Transverse colon (tissue), 4 donors: ENCODE data around the gene PTGES3L. TPM values are rescaled to one million over a fixed set of nuclear protein-coding genes. Genes with fewer than 3 reads are reported as not detected.
"Not testable (repeated sequence)": the region's sequence is repeated elsewhere in the genome, so short reads cannot be mapped to it uniquely, and the experiment has no call there.

ENCODE experiments used
- DNase-seq: peaks from one replicate; pipeline ENCODE4 v3.0.0-alpha.2; 2019
- H3K27ac ChIP-seq, 4 donors: fragments of 200-600 bp; sonication (generic); 2 replicates each; pipeline ENCODE4 v1.5.1; 2016 to 2018; ENCODE audit warnings: inconsistent platforms in 4 of 4
- H3K27me3 ChIP-seq: fragments of 200-600 bp; sonication (generic); 2 replicates; pipeline ENCODE4 v1.5.1; 2017; ENCODE audit warnings: inconsistent platforms
- H3K36me3 ChIP-seq, 4 donors: fragments of 200-600 bp; sonication (generic); 2 replicates each; pipeline ENCODE4 v1.5.1; 2017 to 2019; ENCODE audit warnings: inconsistent platforms in 4 of 4
- H3K4me1 ChIP-seq, 4 donors: fragments of 200-600 bp; sonication (generic); 2 replicates each; pipeline ENCODE4 v1.5.1; 2017 to 2020; ENCODE audit warnings: inconsistent platforms in 4 of 4
- H3K4me3 ChIP-seq, 4 donors: fragments of 200-600 bp; sonication (generic); 1 replicate in 1 of 4; 2 replicates in 3 of 4; pipeline versions ENCODE4 v1.5.1 to v1.6.1; 2017 to 2019; ENCODE audit warnings: inconsistent platforms in 4 of 4
- H3K9me3 ChIP-seq, 2 donors: fragments of 200-600 bp; sonication (generic); 2 replicates each; pipeline ENCODE4 v1.5.1; 2017 to 2019; ENCODE audit warnings: inconsistent platforms in 2 of 2
- CTCF ChIP-seq, 5 experiments: fragments of 200-600 bp in 3 of 5; fragments of 450-650 bp in 2 of 5; sonication (generic) in 3 of 5; IDR thresholded peaks; 1 replicate in 2 of 5; 2 replicates in 3 of 5; pipeline ENCODE4 v1.5.1; 2016 to 2017; ENCODE audit warnings: antibody characterized with exemption in 5 of 5, inconsistent platforms in 3 of 5, mild to moderate bottlenecking in 2 of 5, moderate library complexity in 1 of 5
- EP300 ChIP-seq: sonication (generic); formaldehyde crosslinking; IDR thresholded peaks from one replicate; pipeline ENCODE4 v1.6.1; 2017; ENCODE audit warnings: antibody characterized with exemption, low read depth
- POLR2A ChIP-seq: fragments of 450-650 bp; IDR thresholded peaks from one replicate; pipeline ENCODE4 v1.6.1; 2016; ENCODE audit warnings: antibody characterized with exemption, mild to moderate bottlenecking, moderate library complexity
- POLR2AphosphoS5 ChIP-seq, 3 donors: sonication (generic); formaldehyde crosslinking; IDR thresholded peaks; one replicate each; pipeline ENCODE4 v1.6.1; 2016; ENCODE audit warnings: antibody characterized with exemption in 3 of 3
- WGBS, 2 donors: methylation state at CpG; one replicate each; pipeline ENCODE4 v1.1.5; 2018; ENCODE audit warnings: low coverage in 1 of 2; 5-methylcytosine and 5-hydroxymethylcytosine counted together
- in situ Hi-C, 4 donors: fragments of 200-750 bp; cut with MboI; loops; one replicate each; pipeline versions ENCODE4 v1.15.0 to v1.15.1; 2017; ENCODE audit warnings: low sequenced_read_pairs in 3 of 4, low pct_ligation_motif_present in 1 of 4, low pct_unique_long_range_greater_than_20kb in 1 of 4
- intact Hi-C: fragments of 100-400 bp; cut with DNase I; formaldehyde crosslinking; loops from one replicate; pipeline ENCODE4 v1.15.1; 2023; ENCODE audit warnings: low total_unique reads
- total RNA-seq, 4 donors: library from RNA; depleted of rRNA; stranded (reverse); fragments of >200 nt; gene quantifications; one replicate each; pipeline ENCODE4 v1.1.0, GENCODE V29; 2016

The PTGES3L gene
- total RNA-seq, 4 donors from 2014 or later: 3.4 to 8.3 (median 5.1) TPM; not detected in 1

GRCh38 chr17:43003542-43004172 lies 23.8 kb upstream of the PTGES3L start:
- Histone ChIP-seq H3K36me3 (peaks cover 0 to 31% (median 17%) of the 10 kb centered on the region in 4 donors), H3K4me3 (no peak overlapping the region), H3K4me1 (peaks cover 10 to 32% (median 24%) of the 10 kb centered on the region in 4 donors), H3K27me3 (no peaks in the 10 kb centered on the region), H3K27ac (no peak overlapping the region), H3K9me3 (no peaks in the 10 kb centered on the region)
- TF ChIP-seq POLR2AphosphoS5 (IDR thresholded peaks at IDR 0.05) (no peak), POLR2A (no peak), EP300 (no peak), CTCF (IDR thresholded peaks at IDR 0.05) (no peak)
- DNase-seq: no peak
- 85 to 86% methylated on average over 4 to 5 of the region's 5 CpGs for WGBS, 2 donors
- intact Hi-C loops: no loop called here
- in situ Hi-C loops: loop anchor here in 1 of 4 donors (25.0 kb wide), 1 partner anchor 334 kb away; no protein-coding TSS in a partner anchor

- H3K27me3 ChIP-seq, H3K4me3 ChIP-seq, DNase-seq, intact Hi-C loops, H3K9me3 ChIP-seq, H3K27ac ChIP-seq: not testable (repeated sequence)
- Histone ChIP-seq H3K36me3 (peaks cover 0 to 31% (median 17%) of the 10 kb centered on the region in 4 donors), H3K4me1 (peaks cover 16 to 27% (median 21%) of the 10 kb centered on the region in 4 donors)
- WGBS, 2 donors: 90 to 100% methylated on average over 1 to 13 of the region's 13 CpGs
- in situ Hi-C loops: loop anchor here in 1 of 4 donors (25.0 kb wide), 1 partner anchor 336 kb away; no protein-coding TSS in a partner anchor
These were observed 21.0 kb upstream of the PTGES3L start for GRCh38 chr17:43000894-43001293.

- intact Hi-C loops (no loop called here), in situ Hi-C loops (no loop called here)
- peaks cover 16 to 27% (median 21%) of the 10 kb centered on the region in 4 donors for H3K4me1 ChIP-seq
- no peak for DNase-seq
- TF ChIP-seq CTCF (IDR thresholded peaks at IDR 0.05) (no peak), POLR2AphosphoS5 (IDR thresholded peaks at IDR 0.05) (no peak), POLR2A (no peak), EP300 (no peak)
- H3K27ac ChIP-seq: peak overlapping the region; percentile 91 to 98 (median 94)
- H3K36me3 ChIP-seq: peaks cover 0 to 31% (median 17%) of the 10 kb centered on the region in 4 donors
- peak overlapping the region; percentile 62 to 91 (median 71) for H3K4me3 ChIP-seq
- WGBS, 2 donors: 3 to 8% methylated on average over 8 to 10 of the region's 10 CpGs
- H3K27me3 ChIP-seq: no peaks in the 10 kb centered on the region
- no peaks in the 10 kb centered on the region for H3K9me3 ChIP-seq
These were observed 19.2 kb upstream of the PTGES3L start for GRCh38 chr17:42999003-42999525.

GRCh38 chr17:42997984-42998938 lies 18.4 kb upstream of the PTGES3L start, which contains the start of gene RPL27:
Gene RPL27, plus strand, starts transcription at chr17:42998419. Its CDS starts 332 bp downstream, at chr17:42998751.
- intact Hi-C loops: no loop called here
- 0 to 1% methylated on average over 1 to 41 of the region's 49 CpGs for WGBS, 2 donors

More at GRCh38 chr17:42997984-42998938, 18.4 kb upstream of the PTGES3L start, which contains the start of gene RPL27:
- DNase-seq: peak; percentile 99
- in situ Hi-C loops: no loop called here
- Histone ChIP-seq H3K4me1 (peaks cover 16 to 27% (median 21%) of the 10 kb centered on the region in 4 donors), H3K27me3 (no peaks in the 10 kb centered on the region), H3K36me3 (peaks cover 0 to 31% (median 16%) of the 10 kb centered on the region in 4 donors), H3K27ac (peak within 1 kb of the TSS; percentile 91 to 98 (median 94)), H3K9me3 (no peaks in the 10 kb centered on the region), H3K4me3 (peak within 1 kb of the TSS; percentile 62 to 91 (median 71))
- TF ChIP-seq POLR2A (peak; percentile 91), EP300 (peak; percentile 27), CTCF (IDR thresholded peaks at IDR 0.05) (peak; percentile 83 to 99 (median 91)), POLR2AphosphoS5 (IDR thresholded peaks at IDR 0.05) (peak; percentile 92 to 93 (median 92))
